CD4-positive, CD25-positive, alpha-beta regulatory T cell (primary cell): ENCODE results near the gene CATSPERD. TPM values are rescaled to one million over a fixed set of nuclear protein-coding genes. Genes with fewer than 3 reads are reported as not detected.
A peak's percentile ranks its signal among the peaks of the same experiment; 100 is the strongest.
"Not testable (repeated sequence)": the region's sequence is repeated elsewhere in the genome, so short reads cannot be mapped to it uniquely, and the experiment has no call there.

Experiments used
- ATAC-seq, 2 donors: fragments of 150-1000 bp; cut with Tn5 transposase; one replicate each; pipeline ENCODE4 v1.10.0; 2021; ENCODE audit warnings: low read depth in 2 of 2, moderate number of reproducible peaks in 2 of 2, moderate library complexity in 1 of 2
- DNase-seq, 3 donors: peaks; one replicate each; pipeline versions ENCODE4 v3.0.0 to v3.0.0-alpha.2; 2012 to 2022; ENCODE audit warnings: mixed read lengths in 1 of 3
- H3K27ac ChIP-seq: one replicate; pipeline ENCODE4 v1.7.0; 2013; ENCODE audit warnings: mild to moderate bottlenecking, low read length; ENCODE audit not compliant: insufficient read depth, poor library complexity, severe bottlenecking
- H3K27me3 ChIP-seq: one replicate; pipeline ENCODE4 v1.7.0; 2013; ENCODE audit warnings: low read length; ENCODE audit not compliant: control insufficient read depth, insufficient read depth
- H3K36me3 ChIP-seq: one replicate; pipeline ENCODE4 v1.7.0; 2013; ENCODE audit warnings: mild to moderate bottlenecking, low read length, moderate library complexity; ENCODE audit not compliant: control insufficient read depth, insufficient read depth
- H3K4me1 ChIP-seq: 2 replicates; pipeline ENCODE4 v1.7.0; 2013; ENCODE audit warnings: mild to moderate bottlenecking, low read length; ENCODE audit not compliant: insufficient read depth, control insufficient read depth, poor library complexity, severe bottlenecking
- H3K4me3 ChIP-seq: one replicate; pipeline ENCODE4 v1.7.0; 2013; ENCODE audit warnings: low read depth, mild to moderate bottlenecking, low read length, moderate library complexity
- H3K9me3 ChIP-seq, 2 experiments: 1 replicate in 1 of 2; 2 replicates in 1 of 2; pipeline ENCODE4 v1.7.0; 2013; ENCODE audit warnings: low read length in 2 of 2, mild to moderate bottlenecking in 1 of 2, moderate library complexity in 1 of 2; ENCODE audit not compliant: control insufficient read depth in 2 of 2
- H3K27ac Mint-ChIP-seq, 3 donors: one replicate each; pipeline ENCODE4 v1.8.0; 2020 to 2022; ENCODE audit warnings: mild to moderate bottlenecking in 3 of 3, mixed read lengths in 3 of 3, moderate library complexity in 2 of 3
- H3K27me3 Mint-ChIP-seq: one replicate; pipeline ENCODE4 v1.8.0; 2022; ENCODE audit warnings: mild to moderate bottlenecking, mixed read lengths
- H3K36me3 Mint-ChIP-seq: one replicate; pipeline ENCODE4 v1.8.0; 2020; ENCODE audit warnings: mixed read lengths
- H3K4me1 Mint-ChIP-seq, 4 donors: one replicate each; pipeline ENCODE4 v1.8.0; 2020 to 2022; ENCODE audit warnings: mixed read lengths in 4 of 4, mild to moderate bottlenecking in 1 of 4
- H3K4me3 Mint-ChIP-seq, 4 donors: one replicate each; pipeline ENCODE4 v1.8.0; 2020 to 2022; ENCODE audit warnings: mild to moderate bottlenecking in 4 of 4, mixed read lengths in 4 of 4, moderate library complexity in 3 of 4
- H3K9me3 Mint-ChIP-seq, 7 donors: one replicate each; pipeline ENCODE4 v1.8.0; 2020 to 2022; ENCODE audit warnings: mixed read lengths in 7 of 7, mild to moderate bottlenecking in 3 of 7, moderate library complexity in 2 of 7
- polyA plus RNA-seq, 4 donors: library from polyadenylated mRNA; unstranded; fragments of 300-500 nt; fragmentation: Illumina TruSeq; gene quantifications; one replicate each; pipeline ENCODE4 v1.2.3, GENCODE V29; 2021
- total RNA-seq: library from RNA; stranded (reverse); gene quantifications from one replicate; pipeline ENCODE4 v1.2.3, GENCODE V29; 2022

The CATSPERD gene
- total and polyA plus RNA-seq, 5 donors from 2014 or later, result 0.17 TPM; not detected in 4

GRCh38 chr19:5687360-5688198, 32.9 kb upstream of the CATSPERD start:
- Mint-ChIP-seq H3K27ac (peak overlapping the region in 1 of 3 donors; percentile 76), H3K4me3 (peak overlapping the region in 3 of 4 donors; percentile 86 to 90 (median 90)), H3K9me3 (peaks cover 0 to 2% (median 0%) of the 10 kb centered on the region in 7 donors), H3K27me3 (peaks cover 14% of the 10 kb centered on the region), H3K4me1 (peaks cover 0 to 52% (median 15%) of the 10 kb centered on the region in 4 donors), H3K36me3 (peaks cover 3% of the 10 kb centered on the region)
- no peak for ATAC-seq
- Histone ChIP-seq H3K27ac (peak overlapping the region; percentile 81), H3K9me3 (no peaks in the 10 kb centered on the region), H3K36me3 (peaks cover 7% of the 10 kb centered on the region), H3K27me3 (no peaks in the 10 kb centered on the region), H3K4me3 (no peak overlapping the region), H3K4me1 (peaks cover 36% of the 10 kb centered on the region)
- DNase-seq, result no peak

DNA sequence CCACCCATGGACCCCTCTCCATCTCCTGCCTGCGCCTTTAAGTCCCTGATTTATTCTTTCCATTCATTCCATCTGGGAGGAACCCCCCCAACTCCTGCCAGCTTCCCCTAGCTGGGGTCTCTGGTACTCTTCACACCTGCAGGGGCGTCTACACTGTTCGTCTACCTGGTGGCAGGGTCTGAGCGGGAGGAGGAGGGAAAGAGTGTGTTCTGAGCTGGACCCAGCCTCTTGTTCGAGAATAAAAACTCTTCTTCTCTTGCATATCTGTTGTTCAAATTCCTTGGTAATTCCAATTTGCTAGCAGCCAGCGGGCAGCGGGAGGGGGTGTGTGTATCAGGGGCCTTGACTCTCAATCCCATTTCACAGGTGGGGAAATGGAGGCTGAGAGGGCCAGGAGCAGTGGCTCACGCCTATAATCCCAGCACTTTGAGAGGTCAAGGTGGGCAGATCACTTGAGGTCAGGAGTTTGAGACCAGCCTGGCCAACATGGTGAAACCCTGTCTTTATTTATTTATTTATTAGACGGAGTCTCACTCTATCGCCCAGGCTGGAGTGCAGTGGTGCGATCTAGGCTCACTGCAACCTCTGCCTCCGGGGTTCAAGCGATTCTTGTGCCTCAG, 32.1 kb upstream of the CATSPERD start:
- not testable (repeated sequence) for ATAC-seq, H3K27me3 ChIP-seq, H3K9me3 Mint-ChIP-seq, H3K36me3 Mint-ChIP-seq, H3K27ac Mint-ChIP-seq, H3K9me3 ChIP-seq, H3K4me3 ChIP-seq, H3K27ac ChIP-seq, DNase-seq
- H3K4me1 ChIP-seq, result peaks cover 36% of the 10 kb centered on the region
- peaks cover 0 to 52% (median 16%) of the 10 kb centered on the region in 4 donors for H3K4me1 Mint-ChIP-seq
- H3K36me3 ChIP-seq, result peaks cover 14% of the 10 kb centered on the region
- H3K27me3 Mint-ChIP-seq, result peaks cover 10% of the 10 kb centered on the region
- peak overlapping the region; percentile 19 to 89 (median 62) for H3K4me3 Mint-ChIP-seq

GRCh38 chr19:5690125-5690954, 30.1 kb upstream of the CATSPERD start, which contains the start of gene RPL36:
TSS of gene RPL36 (plus strand) at chr19:5690295. CDS start at chr19:5690508, 213 bp downstream.
- Mint-ChIP-seq H3K27ac (peak within 1 kb of the TSS; percentile 95 to 98 (median 97)), H3K27me3 (peaks cover 10% of the 10 kb centered on the region), H3K4me3 (peak within 1 kb of the TSS; percentile 85 to 96 (median 94)), H3K36me3 (peaks cover 8% of the 10 kb centered on the region), H3K9me3 (peaks cover 0 to 2% (median 0%) of the 10 kb centered on the region in 7 donors), H3K4me1 (peaks cover 0 to 55% (median 16%) of the 10 kb centered on the region in 4 donors)
- Histone ChIP-seq H3K36me3 (peaks cover 31% of the 10 kb centered on the region), H3K4me3 (peak within 1 kb of the TSS; percentile 65), H3K27me3 (no peaks in the 10 kb centered on the region), H3K4me1 (peaks cover 36% of the 10 kb centered on the region), H3K9me3 (no peaks in the 10 kb centered on the region), H3K27ac (peak within 1 kb of the TSS; percentile 91)
- DNase-seq, result peak; percentile 96 to 98 (median 97)
- peak; percentile 68 to 71 for ATAC-seq

- peak overlapping the region; percentile 91 for H3K27ac ChIP-seq
- no peaks in the 10 kb centered on the region for H3K9me3 ChIP-seq
- H3K4me3 ChIP-seq, result peak overlapping the region; percentile 65
- no peaks in the 10 kb centered on the region for H3K27me3 ChIP-seq
- Mint-ChIP-seq H3K4me1 (peaks cover 0 to 49% (median 16%) of the 10 kb centered on the region in 4 donors), H3K4me3 (peak overlapping the region; percentile 85 to 96 (median 94)), H3K36me3 (peaks cover 8% of the 10 kb centered on the region), H3K27me3 (peaks cover 10% of the 10 kb centered on the region), H3K27ac (peak overlapping the region; percentile 95 to 98 (median 97)), H3K9me3 (peaks cover 0 to 2% (median 0%) of the 10 kb centered on the region in 7 donors)
- ATAC-seq (no peak), DNase-seq (peak in 2 of 3 donors; percentile 43 to 51)
- H3K36me3 ChIP-seq, result peaks cover 39% of the 10 kb centered on the region
- peaks cover 34% of the 10 kb centered on the region for H3K4me1 ChIP-seq
These were observed 29.2 kb upstream of the CATSPERD start for GRCh38 chr19:5690955-5691821.

DNA sequence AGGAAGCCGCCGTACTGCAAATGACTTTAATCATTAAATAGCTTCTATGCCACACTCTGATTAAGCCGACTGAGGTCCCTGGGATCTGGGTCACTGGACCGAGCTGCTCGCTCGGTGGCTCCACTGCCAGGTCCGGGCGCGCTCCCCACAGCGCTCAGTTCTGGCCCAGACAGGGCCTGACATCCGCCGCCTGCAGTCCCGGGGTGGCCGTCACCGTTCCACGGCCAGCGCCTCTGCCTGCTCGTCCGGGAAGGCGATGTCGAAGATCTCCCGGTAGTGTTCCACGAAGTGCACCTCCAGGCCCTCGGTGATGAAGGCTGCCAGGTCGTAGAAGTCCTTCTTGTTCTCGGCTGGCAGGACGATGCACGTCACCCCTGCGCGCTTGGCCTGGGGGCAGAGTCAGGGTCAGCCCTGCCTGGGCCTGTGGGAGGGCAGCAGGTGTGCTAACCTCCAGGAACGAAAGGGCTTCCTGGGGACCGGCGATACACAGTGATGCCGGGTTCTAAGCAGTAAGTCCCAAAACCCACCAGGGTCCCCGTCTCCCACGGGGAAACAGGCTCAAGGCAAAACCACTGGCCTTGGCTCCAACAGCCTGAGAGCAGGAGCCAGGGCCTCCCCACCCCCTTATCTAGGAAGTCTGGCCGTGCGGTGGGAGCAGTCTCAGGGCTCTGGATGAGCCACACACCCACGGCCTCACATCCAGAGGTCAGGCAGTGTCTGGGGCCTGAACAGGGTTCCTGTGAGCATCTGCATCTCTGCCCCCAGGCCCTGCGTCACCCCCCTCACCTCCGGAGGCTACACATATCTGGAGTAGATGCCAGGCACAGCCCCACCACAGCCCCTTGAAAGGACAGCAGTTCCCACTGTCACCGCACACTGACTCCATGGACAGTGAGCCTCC, 28.4 kb upstream of the CATSPERD start:
- peaks cover 47% of the 10 kb centered on the region for H3K36me3 ChIP-seq
- no peaks in the 10 kb centered on the region for H3K9me3 ChIP-seq
- H3K4me1 Mint-ChIP-seq, result peaks cover 0 to 45% (median 16%) of the 10 kb centered on the region in 4 donors
- peaks cover 10% of the 10 kb centered on the region for H3K27me3 Mint-ChIP-seq
- H3K27me3 ChIP-seq, result no peaks in the 10 kb centered on the region
- H3K27ac ChIP-seq, result peak overlapping the region; percentile 91
- no peak for ATAC-seq
- H3K9me3 Mint-ChIP-seq, result peaks cover 0 to 2% (median 0%) of the 10 kb centered on the region in 7 donors
- no peak overlapping the region for H3K4me3 ChIP-seq
- DNase-seq, result no peak
- H3K4me1 ChIP-seq, result peaks cover 26% of the 10 kb centered on the region
- peak overlapping the region in 2 of 3 donors; percentile 84 to 86 for H3K27ac Mint-ChIP-seq
- H3K36me3 Mint-ChIP-seq, result peaks cover 8% of the 10 kb centered on the region
- H3K4me3 Mint-ChIP-seq, result peak overlapping the region; percentile 85 to 96 (median 94)

GRCh38 chr19:5692723-5693194, 27.7 kb upstream of the CATSPERD start:
- Histone ChIP-seq H3K27ac (peak overlapping the region; percentile 91), H3K4me3 (no peak overlapping the region), H3K4me1 (peaks cover 19% of the 10 kb centered on the region), H3K9me3 (no peaks in the 10 kb centered on the region), H3K36me3 (peaks cover 49% of the 10 kb centered on the region), H3K27me3 (no peaks in the 10 kb centered on the region)
- DNase-seq (no peak), ATAC-seq (no peak)
- peak overlapping the region; percentile 85 to 96 (median 94) for H3K4me3 Mint-ChIP-seq
- peak overlapping the region in 2 of 3 donors; percentile 55 to 84 for H3K27ac Mint-ChIP-seq
- peaks cover 8% of the 10 kb centered on the region for H3K36me3 Mint-ChIP-seq
- peaks cover 0 to 45% (median 16%) of the 10 kb centered on the region in 4 donors for H3K4me1 Mint-ChIP-seq
- peaks cover 0 to 2% (median 0%) of the 10 kb centered on the region in 7 donors for H3K9me3 Mint-ChIP-seq
- H3K27me3 Mint-ChIP-seq, result peaks cover 10% of the 10 kb centered on the region
